Hindlimb muscle (tissue), 1 donor: ENCODE data around the gene MEN1. TPM values are rescaled to one million over a fixed set of nuclear protein-coding genes. Genes with fewer than 3 reads are reported as not detected.
"Not testable (repeated sequence)": the region's sequence is repeated elsewhere in the genome, so short reads cannot be mapped to it uniquely, and the experiment has no call there.

Source experiments
- DNase-seq: peaks from one replicate; pipeline ENCODE4 v3.0.0-alpha.2; 2013
- polyA plus RNA-seq: library from polyadenylated mRNA; unstranded; fragments of 120-200 nt; gene quantifications from one replicate; pipeline ENCODE4 v1.2.1, GENCODE V29; 2013; ENCODE audit not compliant: insufficient read length

The MEN1 gene
- polyA plus RNA-seq, 1 donor: 22.3 TPM

GRCh38 chr11:64832467-64833197 is 22.3 kb upstream of the MEN1 start:
- no peak for DNase-seq

DNA sequence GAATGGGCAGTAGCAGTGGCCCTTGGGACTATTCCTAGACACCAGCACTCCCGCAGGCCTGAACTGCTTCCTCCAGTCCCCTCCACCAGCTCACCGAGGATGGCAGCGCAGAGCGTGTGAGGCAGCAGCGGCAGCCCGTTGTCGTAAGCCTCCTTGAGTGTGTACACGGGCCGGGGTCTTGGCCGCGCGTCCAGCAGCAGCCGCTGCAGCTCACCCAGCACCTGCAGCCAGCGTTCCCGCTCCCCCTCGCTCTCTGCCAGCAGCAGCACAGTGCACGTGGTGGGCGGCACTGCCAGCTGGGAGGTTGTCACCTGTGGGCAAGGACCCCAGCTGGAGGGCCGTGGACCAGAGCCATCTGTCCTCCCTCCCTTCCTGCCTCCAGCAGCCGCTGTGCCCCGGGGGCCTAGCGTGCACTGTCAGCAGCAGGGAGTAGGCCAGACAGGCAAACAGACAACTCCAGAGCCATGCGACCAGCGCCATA is 21.1 kb upstream of the MEN1 start:
- no peak for DNase-seq

DNA sequence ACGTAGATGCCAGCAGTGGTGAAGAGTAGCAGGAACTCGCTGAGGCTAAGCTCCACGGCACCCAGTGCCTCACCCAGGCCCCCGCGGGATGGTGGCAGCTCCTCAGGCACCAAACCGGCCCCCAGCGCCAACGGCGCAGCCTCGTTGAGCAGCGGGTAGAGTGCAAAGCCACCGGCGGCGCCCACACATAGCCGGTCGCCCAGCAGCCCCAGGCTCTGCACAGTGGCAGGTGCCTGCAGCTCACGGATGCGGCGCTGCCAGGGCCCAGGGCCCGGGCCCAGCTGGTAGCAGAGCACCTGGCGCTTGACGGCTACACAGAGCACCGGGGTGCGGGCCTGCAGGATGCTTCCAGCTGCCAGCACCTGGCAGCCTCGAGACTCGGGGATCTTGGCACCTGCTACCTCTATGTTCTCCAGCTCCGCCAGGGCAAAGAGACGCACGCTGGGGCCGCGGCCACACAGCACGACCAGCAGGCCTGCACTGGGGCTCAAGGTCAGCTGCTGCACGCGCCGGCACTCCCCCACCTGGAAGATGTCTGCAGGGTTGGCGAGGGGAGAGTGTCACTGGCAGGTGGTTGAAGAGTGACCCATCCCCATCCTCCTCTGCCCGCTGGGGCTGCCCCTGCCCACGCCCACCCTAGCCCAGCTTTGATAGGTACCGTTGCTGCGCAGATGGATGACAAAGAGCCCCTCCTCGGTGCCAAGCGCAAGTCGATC is 19.3 kb upstream of the MEN1 start:
- no peak for DNase-seq

DNA sequence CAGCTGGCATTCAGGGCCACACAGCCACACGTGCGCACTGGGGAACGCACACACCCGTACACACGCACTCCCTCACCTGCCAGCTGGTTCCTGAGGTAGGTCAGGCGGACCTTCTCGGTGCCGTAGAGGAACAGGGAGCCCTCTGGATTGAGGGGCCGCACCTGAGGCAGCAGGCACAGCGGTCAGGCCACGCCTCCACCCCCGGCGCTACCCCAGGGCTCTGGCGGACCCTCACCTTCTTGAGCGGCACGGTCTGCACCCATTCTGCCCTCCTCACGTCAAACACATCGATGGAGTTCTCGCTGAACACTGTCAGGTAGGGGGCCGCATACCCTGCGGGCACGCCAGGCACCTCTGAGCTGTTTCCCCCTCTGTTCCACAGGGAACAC is 17.1 kb upstream of the MEN1 start:
- DNase-seq: no peak

GRCh38 chr11:64826578-64827450 is 16.5 kb upstream of the MEN1 start:
- DNase-seq: no peak

DNA sequence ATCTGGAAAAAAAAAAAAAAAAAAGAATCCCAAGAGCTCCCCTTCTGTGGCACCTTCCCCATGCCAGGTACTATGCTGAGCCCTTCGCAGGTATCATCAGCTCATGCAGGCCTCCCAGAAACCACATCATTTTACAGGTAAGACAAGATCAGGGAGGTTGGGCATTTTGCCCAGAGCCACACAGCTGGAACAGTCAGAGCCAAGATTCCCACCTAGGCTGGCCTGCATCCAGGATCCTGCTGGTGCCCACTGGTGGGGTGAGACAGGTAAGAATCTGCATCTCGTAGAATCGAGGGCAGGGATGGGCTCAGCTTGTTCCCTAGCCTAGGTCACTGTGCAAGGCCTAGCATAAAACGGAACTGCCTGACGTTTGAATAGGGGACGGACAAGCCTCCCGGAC is 15.7 kb upstream of the MEN1 start:
- DNase-seq: no peak

- no peak for DNase-seq
Measured at GRCh38 chr11:64823568-64824119, 13.3 kb upstream of the MEN1 start.

GRCh38 chr11:64817476-64817875 is 7.1 kb upstream of the MEN1 start:
- no peak for DNase-seq

GRCh38 chr11:64815433-64815832 is 5.1 kb upstream of the MEN1 start:
- not testable (repeated sequence) for DNase-seq

DNA sequence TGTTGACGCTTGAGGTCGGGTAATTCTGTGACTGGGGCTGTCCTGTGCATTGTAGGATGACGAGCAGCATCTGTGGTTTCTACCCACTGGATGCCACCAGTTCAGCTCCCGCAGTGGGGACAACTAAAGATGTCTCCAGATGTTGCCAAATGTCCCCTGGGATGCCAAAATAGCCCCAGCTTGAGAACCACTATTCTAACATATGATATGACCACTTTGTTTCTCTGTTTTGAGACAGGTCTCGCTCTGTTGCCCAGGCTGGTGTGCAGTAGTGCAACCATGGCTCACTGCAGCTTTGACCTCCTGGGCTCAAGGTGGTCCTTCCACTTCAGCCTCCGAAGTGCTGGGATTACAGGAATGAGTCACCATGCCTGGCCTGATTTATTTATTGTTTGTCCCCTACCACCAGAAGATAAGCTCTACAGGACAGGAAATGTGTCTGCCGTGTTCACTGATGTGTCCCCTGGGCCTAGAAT is 4.4 kb upstream of the MEN1 start:
- DNase-seq: no peak

DNA sequence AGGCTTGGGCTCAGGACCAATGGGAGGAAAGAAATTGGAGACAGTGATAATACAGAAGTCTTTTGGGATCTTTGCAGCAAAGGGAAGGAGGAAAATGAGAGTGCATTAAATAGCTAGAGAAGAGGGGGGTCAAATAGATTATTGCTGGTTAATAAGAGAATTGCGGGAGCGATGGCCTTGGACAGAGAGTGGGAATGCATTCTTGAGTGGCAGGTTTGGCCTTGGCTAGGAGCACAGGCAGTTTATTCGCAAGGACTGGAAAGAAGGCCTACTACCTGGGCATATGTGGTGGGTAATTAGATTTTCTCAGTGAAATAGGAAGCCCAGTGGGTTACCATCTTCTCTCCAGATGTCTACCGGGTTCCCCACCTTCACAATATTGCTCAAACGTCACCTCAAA is 3.5 kb upstream of the MEN1 start:
- no peak for DNase-seq

GRCh38 chr11:64810891-64811272 is 531 bp upstream of the MEN1 start:
- no peak for DNase-seq

DNA sequence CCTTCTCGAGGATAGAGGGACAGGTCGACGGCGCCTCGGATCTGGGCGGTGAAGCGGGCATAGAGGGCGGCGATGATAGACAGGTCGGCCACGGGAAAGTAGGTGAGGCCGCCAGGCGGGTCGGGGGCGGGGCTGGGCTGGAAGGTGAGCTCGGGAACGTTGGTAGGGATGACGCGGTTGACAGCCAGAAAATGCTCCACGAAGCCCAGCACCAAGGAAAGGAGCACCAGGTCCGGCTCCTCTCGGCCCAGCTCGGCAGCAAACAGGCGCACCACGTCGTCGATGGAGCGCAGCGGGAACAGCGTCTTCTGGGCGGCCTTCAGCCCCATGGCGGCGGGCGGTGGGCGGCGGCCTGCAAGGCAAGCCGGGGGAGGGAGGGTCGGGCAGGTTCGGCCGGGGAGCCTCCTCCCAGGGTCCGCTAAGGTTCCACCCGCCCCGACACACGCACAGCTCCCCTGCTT is 540 bp downstream of the MEN1 start:
- DNase-seq: peak; percentile 31

DNA sequence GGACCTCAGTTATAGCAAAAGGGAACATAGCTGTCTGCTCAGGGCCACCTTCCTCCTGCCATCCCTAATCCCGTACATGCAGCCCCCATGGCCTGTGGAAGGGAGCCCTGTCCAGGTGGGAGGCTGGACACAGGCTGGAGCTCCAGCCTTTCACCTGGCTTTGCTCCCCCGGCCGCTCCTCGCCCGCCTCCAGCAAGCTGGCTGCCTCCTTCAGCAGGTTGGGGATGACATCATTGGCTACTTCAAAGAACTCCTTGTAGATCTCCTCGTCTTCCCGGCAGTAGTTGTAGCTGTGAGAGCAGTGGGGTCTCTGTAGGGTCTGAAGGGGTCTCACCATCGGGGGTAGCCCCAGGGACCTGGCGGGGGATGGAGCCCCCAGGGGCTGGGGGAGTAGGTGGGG is 4.9 kb downstream of the MEN1 start:
- DNase-seq: no peak

GRCh38 chr11:64804346-64805210 is 5.8 kb downstream of the MEN1 start:
- DNase-seq: no peak

- DNase-seq: no peak
Measured at GRCh38 chr11:64803846-64804345, 6.5 kb downstream of the MEN1 start.

GRCh38 chr11:64803158-64803845 is 7.0 kb downstream of the MEN1 start, which contains the start of gene MAP4K2:
Gene MAP4K2, minus strand, starts transcription at chr11:64803214. Its CDS starts 65 bp downstream, at chr11:64803149.
- peak; percentile 87 for DNase-seq

DNA sequence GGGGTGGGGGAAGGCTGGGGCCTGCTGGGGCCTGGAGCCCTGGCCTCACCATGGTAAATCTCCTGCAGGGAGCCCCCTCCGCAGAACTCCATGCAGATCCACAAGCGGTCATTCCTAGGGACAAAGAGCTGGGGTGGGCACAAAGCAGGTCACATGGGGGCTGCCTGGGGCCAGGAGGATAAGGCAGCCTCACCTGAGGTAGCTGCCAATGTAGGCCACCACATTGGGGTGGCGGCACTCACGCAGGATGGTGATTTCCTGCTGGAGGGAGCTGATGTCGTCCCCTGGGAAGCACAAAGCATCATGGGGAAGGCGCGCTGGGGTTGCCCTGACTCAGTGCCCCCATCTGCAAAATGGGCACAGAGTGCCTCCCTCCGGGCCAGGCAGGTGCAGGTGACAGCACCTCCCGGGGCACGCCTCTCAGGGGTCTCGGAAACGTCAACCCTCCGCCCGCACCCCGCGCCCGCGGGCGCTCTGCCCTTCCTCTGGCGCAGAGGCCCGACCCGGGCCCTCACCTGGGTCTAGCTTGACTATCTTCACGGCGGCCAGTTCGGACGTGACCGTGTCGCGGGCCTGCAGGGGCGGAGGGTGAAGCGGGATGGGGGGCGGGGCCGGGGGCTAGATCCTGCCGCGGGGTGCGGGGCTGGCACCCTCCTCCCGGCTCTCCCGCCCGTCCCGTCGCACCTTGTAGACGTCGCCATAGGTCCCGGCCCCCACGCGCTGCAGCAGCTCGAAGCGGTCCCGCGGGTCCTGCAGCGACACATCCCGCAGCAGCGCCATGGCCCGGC is 7.8 kb downstream of the MEN1 start:
- DNase-seq: peak; percentile 31

DNA sequence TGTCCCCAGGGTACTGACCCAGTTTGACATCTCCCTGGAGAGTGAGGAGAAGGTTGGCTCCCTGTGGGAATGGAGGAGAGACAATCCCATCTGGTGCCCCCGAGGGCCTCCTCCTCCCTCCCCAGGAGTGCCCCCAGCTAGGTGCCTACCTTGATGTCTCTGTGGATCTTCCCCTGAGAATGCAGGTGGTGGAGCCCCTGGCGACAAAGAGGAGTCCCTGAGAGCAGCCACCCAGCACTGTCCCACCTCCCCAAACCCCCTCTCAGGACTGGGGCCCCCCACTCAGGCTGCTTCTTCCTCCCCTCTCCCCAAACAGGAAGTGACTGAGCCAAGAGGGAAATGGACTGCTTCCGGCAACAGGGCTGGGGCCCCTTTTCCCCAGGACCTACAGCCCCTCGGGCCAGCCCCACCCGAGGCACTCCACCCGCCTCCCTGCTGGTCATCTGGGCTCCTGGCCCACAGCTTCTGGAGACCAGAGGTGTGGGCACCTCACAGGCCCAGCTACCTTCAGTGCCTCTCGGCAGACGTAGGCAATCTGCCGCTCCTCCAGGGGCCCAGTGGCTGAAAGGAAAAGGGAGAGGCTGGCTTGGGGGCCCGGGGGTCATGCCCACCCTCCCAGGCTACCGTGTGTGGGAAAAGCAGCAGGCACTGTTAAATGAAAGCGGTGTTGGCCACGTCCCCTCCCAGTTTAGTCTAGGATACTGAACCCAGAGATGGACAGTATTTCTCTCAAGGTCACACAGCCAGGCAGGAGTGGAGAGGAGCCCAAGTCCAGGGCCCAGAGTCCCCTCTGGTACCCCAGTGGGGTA is 8.6 kb downstream of the MEN1 start:
- DNase-seq: no peak
